K562 (cell line): ENCODE data around the gene FARSA. TPM values are rescaled to one million over a fixed set of nuclear protein-coding genes. Genes with fewer than 3 reads are reported as not detected.

Source experiments
- BCLAF1 ChIP-seq, 2 experiments: fragments of 450-650 bp in 1 of 2; IDR thresholded peaks; 2 replicates each; pipeline ENCODE4 v1.6.1; 2011 to 2017; ENCODE audit warnings: low read depth in 2 of 2, antibody characterized with exemption in 1 of 2, borderline replicate concordance in 1 of 2, low read length in 1 of 2, mild to moderate bottlenecking in 1 of 2, mixed read lengths in 1 of 2; ENCODE audit not compliant: control insufficient read depth in 1 of 2
- BDP1 ChIP-seq: IDR thresholded peaks from 3 replicates; pipeline ENCODE4 v1.6.1; 2011; ENCODE audit not compliant: insufficient read length, insufficient read depth
- GTF3C2 ChIP-seq: IDR thresholded peaks from 3 replicates; pipeline ENCODE4 v1.6.1; 2011; ENCODE audit warnings: borderline replicate concordance, mild to moderate bottlenecking, moderate library complexity; ENCODE audit not compliant: insufficient read length; ENCODE audit errors: extremely low read depth
- HNRNPLL ChIP-seq: fragments of 200-400 bp; formaldehyde crosslinking; IDR thresholded peaks from 2 replicates; pipeline ENCODE4 v1.6.1; 2017; ENCODE audit warnings: low read length, low read depth, mild to moderate bottlenecking; ENCODE audit not compliant: poor library complexity, severe bottlenecking
- MBD1 ChIP-seq: fragments of 250-450 bp; sonication (Bioruptor Pico); IDR thresholded peaks from 2 replicates; pipeline ENCODE4 v1.8.0; 2022; ENCODE audit warnings: inconsistent platforms
- PKNOX1 ChIP-seq: fragments of 450-650 bp; IDR thresholded peaks from 2 replicates; pipeline ENCODE4 v1.6.1; 2016
- PRMT5 ChIP-seq: sonication (generic); formaldehyde crosslinking; IDR thresholded peaks from 2 replicates; pipeline ENCODE4 v1.5.0; 2020; ENCODE audit warnings: missing genetic modification reagents
- STAG1 ChIP-seq: sonication (generic); formaldehyde crosslinking; IDR thresholded peaks from 2 replicates; pipeline ENCODE4 v1.5.0; 2020; ENCODE audit warnings: missing genetic modification reagents, borderline replicate concordance
- ZBTB26 ChIP-seq: fragments of 450-650 bp; formaldehyde crosslinking; IDR thresholded peaks from 2 replicates; pipeline ENCODE4 v1.4.0; 2022; ENCODE audit warnings: missing genetic modification characterization
- ZMIZ1 ChIP-seq, 2 experiments: fragments of 150-350 bp in 1 of 2; IDR thresholded peaks; 2 replicates each; pipeline ENCODE4 v1.6.1; 2012 to 2016; ENCODE audit warnings: low read depth in 2 of 2, low read length in 2 of 2, mild to moderate bottlenecking in 1 of 2, moderate library complexity in 1 of 2
- ZNF134 ChIP-seq: fragments of 250-450 bp; sonication (Bioruptor Pico); conservative IDR thresholded peaks from 2 replicates; pipeline ENCODE4 v1.4.0; 2020
- ZNF3 ChIP-seq: fragments of 250-450 bp; sonication (Bioruptor Pico); IDR thresholded peaks from 2 replicates; pipeline ENCODE4 v1.5.0; 2021; ENCODE audit warnings: mild to moderate bottlenecking, moderate library complexity
- polyA plus RNA-seq, 8 experiments: library from polyadenylated mRNA; depleted of rRNA in 4 of 8; stranded (reverse) in 5 of 8; unstranded in 3 of 8; fragments of >200 nt; fragmentation: Nextera tagmentation in 2 of 8; fragmentation: Illumina TruSeq in 1 of 8; extraction: Ambion mirVana in 2 of 8; extraction: Trizol in 1 of 8; gene quantifications; 2 replicates each; pipeline versions ENCODE4 v1.2.1 to v1.2.3, GENCODE V29; 2011 to 2014; ENCODE audit warnings: inconsistent platforms in 1 of 8, missing spikeins in 1 of 8
- total RNA-seq, 7 experiments: library from RNA; depleted of rRNA in 6 of 7; stranded (reverse); fragments of >200 nt in 6 of 7; fragmentation: Illumina TruSeq in 2 of 7; extraction: Trizol in 2 of 7; gene quantifications; 2 replicates each; pipeline versions ENCODE4 v1.2.1 to v1.2.3, GENCODE V29; 2011 to 2021; ENCODE audit warnings: low replicate concordance in 1 of 7

The FARSA gene
- total and polyA plus RNA-seq, 9 of the 15 experiments (the other 6 are each of a cell fraction or from before 2014, with no cell fraction given) = 25.2 to 237 (median 89.6) TPM

GRCh38 chr19:12881172-12881808, 52.2 kb downstream of the FARSA start, which contains the start of gene DNASE2 (continued):
- TF ChIP-seq BDP1 = no peak
- TF ChIP-seq PKNOX1 = peak; percentile 47; the same call in 1 of the 2 replicates
- TF ChIP-seq GTF3C2 = no peak
- TF ChIP-seq ZMIZ1 (IDR thresholded peaks at IDR 0.05; ENCODE audit: low read depth in 2 of 2, low read length in 2 of 2) = peak in 1 of 2 experiments; percentile 9; a peak in 1 of 4 replicates
- no peak for TF ChIP-seq HNRNPLL
- no peak for TF ChIP-seq STAG1 (CRISPR knock-in tag)
- TF ChIP-seq ZBTB26 = no peak
- no peak for TF ChIP-seq ZNF134
- TF ChIP-seq BCLAF1 (IDR thresholded peaks at IDR 0.05; ENCODE audit: borderline replicate concordance in 1 of 2, control insufficient read depth in 1 of 2, low read depth in 2 of 2, low read length in 1 of 2) = no peak
- no peak for TF ChIP-seq MBD1
- no peak for TF ChIP-seq PRMT5
- TF ChIP-seq ZNF3 (CRISPR knock-in tag) = no peak
